GM18499 (cell line): ENCODE data around the gene FAM98C.
"Not testable (repeated sequence)": the region's sequence is repeated elsewhere in the genome, so short reads cannot be mapped to it uniquely, and the experiment has no call there.

Experiments used
- ATAC-seq: cut with Tn5 transposase; IDR thresholded peaks from one replicate; pipeline ENCODE4 v1.9.1; 2021; ENCODE audit warnings: moderate number of reproducible peaks; ENCODE audit not compliant: insufficient read depth, unreplicated experiment

The FAM98C gene

GRCh38 chr19:38392707-38393308 is 10.1 kb upstream of the FAM98C start:
- ATAC-seq: no peak

GRCh38 chr19:38394488-38394887 is 8.4 kb upstream of the FAM98C start:
- ATAC-seq: no peak

- no peak for ATAC-seq
These were observed 7.3 kb upstream of the FAM98C start for GRCh38 chr19:38395381-38396114.

GRCh38 chr19:38399081-38399480 is 3.8 kb upstream of the FAM98C start:
- no peak for ATAC-seq

- no peak for ATAC-seq
These were observed 3.4 kb upstream of the FAM98C start for GRCh38 chr19:38399537-38399936.

GRCh38 chr19:38400361-38400760 is 2.5 kb upstream of the FAM98C start:
- no peak for ATAC-seq

- no peak for ATAC-seq
These were observed 1.7 kb upstream of the FAM98C start for GRCh38 chr19:38401148-38401547.

- no peak for ATAC-seq
These were observed 298 bp upstream of the FAM98C start for GRCh38 chr19:38402623-38402966.

- ATAC-seq: no peak
These were observed 2.0 kb downstream of the FAM98C start for GRCh38 chr19:38404858-38405257.

- no peak for ATAC-seq
These were observed 2.4 kb downstream of the FAM98C start for GRCh38 chr19:38405276-38405675.

- no peak for ATAC-seq
These were observed 6.8 kb downstream of the FAM98C start for GRCh38 chr19:38409631-38410133.

- not testable (repeated sequence) for ATAC-seq
These were observed 7.5 kb downstream of the FAM98C start for GRCh38 chr19:38410407-38410806.

- ATAC-seq: no peak
These were observed 8.3 kb downstream of the FAM98C start for GRCh38 chr19:38411041-38411712.

GRCh38 chr19:38411898-38412297 is 9.0 kb downstream of the FAM98C start:
- ATAC-seq: not testable (repeated sequence)

- no peak for ATAC-seq
These were observed 9.6 kb downstream of the FAM98C start for GRCh38 chr19:38412491-38412890.

GRCh38 chr19:38412961-38413360 is 10.1 kb downstream of the FAM98C start:
- ATAC-seq: no peak

- no peak for ATAC-seq
These were observed 10.5 kb downstream of the FAM98C start for GRCh38 chr19:38413416-38413815.

- ATAC-seq: no peak
These were observed 14.3 kb downstream of the FAM98C start for GRCh38 chr19:38417146-38417543.

- ATAC-seq: no peak
These were observed 14.9 kb downstream of the FAM98C start for GRCh38 chr19:38417544-38418506.

GRCh38 chr19:38420935-38421334 is 18.0 kb downstream of the FAM98C start:
- ATAC-seq: no peak
